Right atrium auricular region (tissue), 2 donors: ENCODE results near the gene ABTB1. TPM values are rescaled to one million over a fixed set of nuclear protein-coding genes. Genes with fewer than 3 reads are reported as not detected.
A peak's percentile ranks its signal among the peaks of the same experiment; 100 is the strongest.

ENCODE experiments used
- DNase-seq: peaks from one replicate; pipeline ENCODE4 v3.0.0-alpha.2; 2019; ENCODE audit warnings: low spot score
- H3K27ac ChIP-seq, 2 donors: fragments of 200-600 bp; sonication (generic); 1 replicate in 1 of 2; 2 replicates in 1 of 2; pipeline ENCODE4 v1.5.1; 2016 to 2019
- H3K27me3 ChIP-seq, 2 donors: fragments of 200-600 bp; sonication (generic); one replicate each; pipeline versions ENCODE4 v1.5.1 to v1.6.0; 2017 to 2019
- H3K36me3 ChIP-seq: fragments of 200-600 bp; sonication (generic); one replicate; pipeline ENCODE4 v1.5.1; 2016
- H3K4me1 ChIP-seq, 2 donors: fragments of 200-600 bp; sonication (generic); one replicate each; pipeline versions ENCODE4 v1.5.1 to v1.6.0; 2017 to 2019
- H3K4me3 ChIP-seq, 2 donors: fragments of 200-600 bp; sonication (generic); 1 replicate in 1 of 2; 2 replicates in 1 of 2; pipeline ENCODE4 v1.5.1; 2017 to 2019; ENCODE audit warnings: mild to moderate bottlenecking in 1 of 2, moderate library complexity in 1 of 2
- H3K9me3 ChIP-seq, 2 donors: fragments of 200-600 bp; sonication (generic); one replicate each; pipeline ENCODE4 v1.5.1; 2019
- CTCF ChIP-seq, 2 donors: fragments of 200-600 bp; sonication (generic); IDR thresholded peaks; one replicate each; pipeline ENCODE4 v1.5.1; 2019; ENCODE audit warnings: antibody characterized with exemption in 2 of 2
- total RNA-seq, 2 donors: library from RNA; depleted of rRNA; stranded (reverse); fragments of >200 nt; gene quantifications; one replicate each; pipeline ENCODE4 v1.1.0, GENCODE V29; 2016

Gene ABTB1
- total RNA-seq, 2 donors from 2014 or later = 14.9 to 16.9 TPM

- H3K9me3 ChIP-seq = no peaks in the 10 kb centered on the region
- H3K4me3 ChIP-seq = no peak overlapping the region
- peaks cover 0 to 57% of the 10 kb centered on the region in 2 donors for H3K4me1 ChIP-seq
- H3K36me3 ChIP-seq = peaks cover 15% of the 10 kb centered on the region
- H3K27ac ChIP-seq = no peak overlapping the region
- no peaks in the 10 kb centered on the region for H3K27me3 ChIP-seq
- DNase-seq = no peak
- TF ChIP-seq CTCF (IDR thresholded peaks at IDR 0.05) = no peak
Observed at GRCh38 chr3:127691974-127692373, 19.2 kb downstream of the ABTB1 start.

- TF ChIP-seq CTCF (IDR thresholded peaks at IDR 0.05) = no peak
- H3K4me3 ChIP-seq = no peak overlapping the region
- H3K27ac ChIP-seq = no peak overlapping the region
- no peak for DNase-seq
- peaks cover 15% of the 10 kb centered on the region for H3K36me3 ChIP-seq
- no peaks in the 10 kb centered on the region for H3K27me3 ChIP-seq
- no peaks in the 10 kb centered on the region for H3K9me3 ChIP-seq
- peaks cover 0 to 64% of the 10 kb centered on the region in 2 donors for H3K4me1 ChIP-seq
Observed at GRCh38 chr3:127692501-127693335, 20.0 kb downstream of the ABTB1 start.

- Histone ChIP-seq H3K36me3 (peaks cover 15% of the 10 kb centered on the region), H3K9me3 (no peaks in the 10 kb centered on the region), H3K27ac (no peak overlapping the region), H3K4me1 (peaks cover 0 to 64% of the 10 kb centered on the region in 2 donors), H3K27me3 (no peaks in the 10 kb centered on the region), H3K4me3 (no peak overlapping the region)
- no peak for DNase-seq
- no peak for TF ChIP-seq CTCF (IDR thresholded peaks at IDR 0.05)
Observed at GRCh38 chr3:127693336-127693843, 20.6 kb downstream of the ABTB1 start.

- Histone ChIP-seq H3K4me3 (no peak overlapping the region), H3K27ac (peak overlapping the region in 1 of 2 donors; percentile 32), H3K27me3 (no peaks in the 10 kb centered on the region), H3K9me3 (no peaks in the 10 kb centered on the region), H3K4me1 (peaks cover 0 to 64% of the 10 kb centered on the region in 2 donors), H3K36me3 (peaks cover 15% of the 10 kb centered on the region)
- no peak for DNase-seq
- peak; percentile 17 to 60 for TF ChIP-seq CTCF (IDR thresholded peaks at IDR 0.05)
Observed at GRCh38 chr3:127694467-127695215, 21.9 kb downstream of the ABTB1 start.

GRCh38 chr3:127697551-127698240, 24.9 kb downstream of the ABTB1 start:
- Histone ChIP-seq H3K27ac (peak overlapping the region; percentile 88 to 90), H3K27me3 (no peaks in the 10 kb centered on the region), H3K4me1 (peaks cover 0 to 69% of the 10 kb centered on the region in 2 donors), H3K9me3 (no peaks in the 10 kb centered on the region), H3K36me3 (peaks cover 11% of the 10 kb centered on the region), H3K4me3 (peak overlapping the region in 1 of 2 donors; percentile 10)
- TF ChIP-seq CTCF (IDR thresholded peaks at IDR 0.05) = no peak
- peak; percentile 94 for DNase-seq
